Fibroblast of pulmonary artery (primary cell): ENCODE measurements around the gene RARS2.

Experiments
- DNase-seq: peaks from one replicate; pipeline ENCODE4 v3.0.0-alpha.2; 2010; ENCODE audit warnings: low read depth
- H3K4me3 ChIP-seq: replicated peaks from 2 replicates; pipeline ENCODE4 v1.5.1; 2011; ENCODE audit warnings: low read depth, mild to moderate bottlenecking, control low read depth, low read length, moderate library complexity
- TF ChIP-seq, protein P1 (sequence below): IDR thresholded peaks from 2 replicates; pipeline ENCODE4 v1.5.1; 2011; ENCODE audit warnings: mild to moderate bottlenecking, control low read depth, low read length, inconsistent platforms; ENCODE audit errors: missing control alignments

The RARS2 gene

DNA sequence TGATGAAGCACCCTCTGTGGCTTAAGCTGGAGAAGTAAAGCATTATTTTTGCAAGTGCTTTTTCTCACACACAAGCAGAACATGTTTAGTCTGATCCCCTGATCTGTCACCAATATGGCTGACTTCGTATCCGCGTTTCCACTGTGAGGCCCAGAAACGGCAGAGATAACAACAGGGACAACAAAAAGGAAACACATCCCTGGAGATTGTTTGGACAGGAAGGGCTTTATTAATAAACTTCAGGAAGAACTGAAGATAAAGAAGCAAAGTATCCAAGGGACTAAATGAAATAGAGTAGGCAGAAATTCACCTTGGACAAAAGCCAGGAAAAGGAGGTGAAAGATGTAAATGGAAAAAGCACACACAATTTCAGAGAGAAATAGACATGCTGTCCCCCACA, 49.2 kb downstream of the RARS2 start:
- H3K4me3 ChIP-seq, result no peak overlapping the region
- TF ChIP-seq, protein P1, sequence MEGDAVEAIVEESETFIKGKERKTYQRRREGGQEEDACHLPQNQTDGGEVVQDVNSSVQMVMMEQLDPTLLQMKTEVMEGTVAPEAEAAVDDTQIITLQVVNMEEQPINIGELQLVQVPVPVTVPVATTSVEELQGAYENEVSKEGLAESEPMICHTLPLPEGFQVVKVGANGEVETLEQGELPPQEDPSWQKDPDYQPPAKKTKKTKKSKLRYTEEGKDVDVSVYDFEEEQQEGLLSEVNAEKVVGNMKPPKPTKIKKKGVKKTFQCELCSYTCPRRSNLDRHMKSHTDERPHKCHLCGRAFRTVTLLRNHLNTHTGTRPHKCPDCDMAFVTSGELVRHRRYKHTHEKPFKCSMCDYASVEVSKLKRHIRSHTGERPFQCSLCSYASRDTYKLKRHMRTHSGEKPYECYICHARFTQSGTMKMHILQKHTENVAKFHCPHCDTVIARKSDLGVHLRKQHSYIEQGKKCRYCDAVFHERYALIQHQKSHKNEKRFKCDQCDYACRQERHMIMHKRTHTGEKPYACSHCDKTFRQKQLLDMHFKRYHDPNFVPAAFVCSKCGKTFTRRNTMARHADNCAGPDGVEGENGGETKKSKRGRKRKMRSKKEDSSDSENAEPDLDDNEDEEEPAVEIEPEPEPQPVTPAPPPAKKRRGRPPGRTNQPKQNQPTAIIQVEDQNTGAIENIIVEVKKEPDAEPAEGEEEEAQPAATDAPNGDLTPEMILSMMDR, result no peak
- peak; percentile 67 for DNase-seq

DNA sequence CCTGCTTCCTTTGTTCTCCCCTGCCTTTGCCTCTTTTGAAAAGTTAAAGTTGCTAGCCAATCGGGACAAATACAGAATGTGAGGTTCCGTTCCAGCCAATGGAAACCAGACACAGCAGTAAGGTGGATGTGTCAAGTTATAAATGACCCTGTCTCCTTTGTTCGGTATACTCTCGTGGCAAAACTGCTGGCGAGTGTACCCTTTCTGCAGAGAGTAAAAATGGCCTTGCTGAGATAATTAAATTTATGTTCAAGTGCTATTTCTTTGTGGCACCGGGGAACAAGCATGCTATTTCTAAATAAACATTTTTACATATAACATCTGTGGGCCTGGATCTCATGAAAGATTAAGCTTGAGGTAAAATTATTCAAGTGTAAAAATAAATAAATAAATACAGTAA, 50.2 kb downstream of the RARS2 start:
- DNase-seq, result no peak
- H3K4me3 ChIP-seq, result no peak overlapping the region
- TF ChIP-seq, protein P1, result no peak

DNA sequence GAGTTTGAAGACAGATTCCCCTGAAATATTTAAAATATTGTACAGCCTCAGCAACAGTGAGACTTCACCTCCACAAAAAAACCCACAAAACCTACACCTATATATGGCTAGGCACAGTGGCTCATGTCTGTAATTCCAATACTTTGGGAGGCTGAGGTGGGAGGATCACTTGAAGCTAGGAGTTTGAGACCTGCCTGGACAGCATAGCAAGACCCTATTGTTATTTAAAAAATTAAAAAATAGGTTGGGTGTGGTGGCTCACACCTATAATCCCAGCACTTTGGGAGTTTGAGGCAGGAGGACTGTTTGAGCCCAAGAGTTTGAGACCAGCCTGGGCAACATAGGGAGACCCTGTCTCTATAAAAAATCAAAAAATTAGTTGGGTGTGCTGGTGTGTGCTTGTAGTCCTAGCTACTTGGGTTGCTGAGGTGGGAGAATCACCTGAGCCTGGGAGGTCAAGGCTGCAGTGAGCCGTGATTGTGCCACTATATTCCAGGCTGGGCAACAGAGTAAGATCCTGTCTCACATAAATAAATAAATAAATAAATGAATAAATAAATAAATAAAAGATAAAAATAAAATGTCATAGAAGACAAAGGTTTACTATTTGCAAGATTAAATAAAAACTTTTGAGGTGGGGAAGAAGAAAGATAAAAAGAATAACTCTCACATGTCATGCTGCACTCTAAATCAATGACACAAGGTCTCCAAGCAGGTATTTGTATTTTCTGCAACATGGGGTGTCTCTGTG, 51.1 kb downstream of the RARS2 start:
- TF ChIP-seq, protein P1, result no peak
- DNase-seq, result no peak
- H3K4me3 ChIP-seq, result no peak overlapping the region

DNA sequence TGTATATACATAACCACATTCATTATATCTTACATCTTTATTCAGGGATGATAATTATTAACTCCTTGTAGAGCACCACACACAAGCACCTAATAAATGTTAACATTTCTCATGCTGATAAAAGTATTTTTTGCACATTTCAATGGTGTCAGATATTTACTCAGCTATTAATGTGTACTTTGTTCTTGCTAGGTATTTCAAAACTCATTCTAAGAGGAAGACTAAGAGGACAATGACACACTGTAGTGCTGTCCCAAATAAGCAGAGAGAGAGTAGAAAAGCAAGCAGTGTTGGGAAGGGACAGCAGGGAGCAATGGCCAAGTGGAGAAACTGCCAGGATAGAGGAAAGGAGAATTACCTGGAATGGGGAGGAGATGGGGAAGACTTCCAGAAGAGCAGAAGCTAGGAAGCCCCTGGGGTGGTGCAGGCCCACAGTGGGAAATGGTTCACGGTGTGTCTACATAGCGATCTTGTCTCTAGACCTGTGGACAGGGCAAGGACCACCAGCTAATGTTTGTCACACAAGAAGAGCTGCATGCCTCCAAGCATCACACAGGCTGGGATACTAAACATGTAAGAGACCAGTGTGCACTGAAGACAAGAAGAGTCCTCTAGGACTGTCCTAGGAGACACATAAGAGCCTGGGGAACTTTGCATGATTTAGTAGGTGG, 55.3 kb downstream of the RARS2 start:
- DNase-seq, result no peak
- H3K4me3 ChIP-seq, result no peak overlapping the region
- TF ChIP-seq, protein P1, result no peak

DNA sequence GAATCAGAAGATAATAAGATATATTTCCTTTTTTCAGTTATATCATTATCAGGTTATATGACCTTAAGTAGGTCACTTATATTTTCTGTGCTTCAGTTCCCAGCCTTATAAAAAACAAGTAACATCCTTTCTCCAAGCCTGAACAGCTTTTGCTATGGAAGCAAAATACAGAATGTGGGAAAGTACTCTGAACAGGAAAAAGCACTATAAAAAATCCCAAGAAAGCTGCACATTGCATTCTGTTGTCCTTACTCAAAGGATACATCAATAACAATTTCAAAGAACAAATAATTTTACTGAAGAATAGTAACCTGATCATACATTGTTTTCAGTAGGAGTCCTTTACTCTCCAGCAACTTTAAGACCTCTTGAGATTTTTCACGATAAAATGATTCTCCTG, 60.6 kb downstream of the RARS2 start:
- TF ChIP-seq, protein P1, result no peak

DNA sequence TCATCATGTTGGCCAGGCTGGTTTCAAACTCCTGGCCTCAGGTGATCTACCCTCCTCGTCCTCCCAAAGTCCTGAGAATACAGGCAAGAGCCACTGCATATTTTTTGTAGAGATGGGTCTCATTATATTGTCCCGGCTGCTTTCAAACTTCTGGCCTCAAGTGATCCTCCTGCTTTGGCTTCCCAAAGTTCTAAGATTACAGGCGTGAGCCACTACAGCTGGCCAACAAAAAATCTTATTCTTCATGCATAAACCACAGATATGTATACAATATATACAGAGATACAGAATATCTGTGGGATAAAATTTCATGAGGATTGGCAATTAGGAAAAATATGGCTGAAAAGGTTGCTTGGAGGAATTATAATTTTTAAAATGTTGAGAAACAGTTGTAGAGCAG, 67.1 kb downstream of the RARS2 start:
- TF ChIP-seq, protein P1, result no peak
- no peak overlapping the region for H3K4me3 ChIP-seq
- no peak for DNase-seq

More for the DNA sequence above, 60.6 kb downstream of the RARS2 start:
- no peak overlapping the region for H3K4me3 ChIP-seq
- DNase-seq, result no peak
